ENCODE results near the gene MIS18A.

Gene MIS18A, protein sequence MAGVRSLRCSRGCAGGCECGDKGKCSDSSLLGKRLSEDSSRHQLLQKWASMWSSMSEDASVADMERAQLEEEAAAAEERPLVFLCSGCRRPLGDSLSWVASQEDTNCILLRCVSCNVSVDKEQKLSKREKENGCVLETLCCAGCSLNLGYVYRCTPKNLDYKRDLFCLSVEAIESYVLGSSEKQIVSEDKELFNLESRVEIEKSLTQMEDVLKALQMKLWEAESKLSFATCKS

DNA sequence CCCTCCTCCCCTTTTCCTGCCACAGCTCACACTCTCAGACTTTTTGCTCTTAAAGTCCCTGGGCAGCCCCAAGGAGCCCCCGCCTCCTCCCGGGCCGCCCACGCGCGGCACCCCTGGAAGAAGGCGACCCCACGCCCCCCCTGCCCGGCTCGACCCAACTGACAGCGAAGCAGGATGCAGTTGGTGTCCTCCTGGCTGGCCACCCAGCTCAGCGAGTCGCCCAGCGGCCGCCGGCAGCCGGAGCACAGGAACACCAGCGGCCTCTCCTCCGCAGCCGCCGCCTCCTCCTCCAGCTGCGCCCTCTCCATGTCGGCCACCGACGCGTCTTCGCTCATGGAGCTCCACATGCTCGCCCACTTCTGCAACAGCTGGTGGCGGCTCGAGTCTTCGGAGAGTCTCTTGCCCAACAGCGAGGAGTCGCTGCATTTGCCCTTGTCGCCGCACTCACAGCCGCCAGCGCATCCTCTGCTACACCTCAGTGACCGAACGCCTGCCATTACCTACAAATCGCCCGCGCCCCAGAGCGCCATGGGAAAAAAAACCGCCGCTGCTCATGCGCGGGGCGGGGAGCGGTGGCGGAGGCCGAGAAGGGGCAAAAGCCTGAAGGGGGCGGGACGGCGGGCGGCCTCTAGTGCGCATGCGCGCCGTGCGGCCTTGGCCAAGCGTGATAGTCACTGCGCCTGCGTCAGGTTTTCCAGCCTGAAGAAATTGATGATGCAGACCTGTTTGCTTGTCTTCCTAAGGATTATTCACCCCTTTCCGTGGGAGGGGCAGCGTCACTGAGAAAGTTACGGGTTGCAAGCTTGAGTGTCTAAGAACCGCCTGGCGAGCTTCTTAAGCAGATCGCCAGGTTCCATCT, at the start of gene MIS18A:
Gene MIS18A, minus strand, starts transcription at position 532 of the 859 bp plus-strand sequence. Its CDS starts 35 bp downstream, at position 497.
- TF ChIP-seq, protein P1, sequence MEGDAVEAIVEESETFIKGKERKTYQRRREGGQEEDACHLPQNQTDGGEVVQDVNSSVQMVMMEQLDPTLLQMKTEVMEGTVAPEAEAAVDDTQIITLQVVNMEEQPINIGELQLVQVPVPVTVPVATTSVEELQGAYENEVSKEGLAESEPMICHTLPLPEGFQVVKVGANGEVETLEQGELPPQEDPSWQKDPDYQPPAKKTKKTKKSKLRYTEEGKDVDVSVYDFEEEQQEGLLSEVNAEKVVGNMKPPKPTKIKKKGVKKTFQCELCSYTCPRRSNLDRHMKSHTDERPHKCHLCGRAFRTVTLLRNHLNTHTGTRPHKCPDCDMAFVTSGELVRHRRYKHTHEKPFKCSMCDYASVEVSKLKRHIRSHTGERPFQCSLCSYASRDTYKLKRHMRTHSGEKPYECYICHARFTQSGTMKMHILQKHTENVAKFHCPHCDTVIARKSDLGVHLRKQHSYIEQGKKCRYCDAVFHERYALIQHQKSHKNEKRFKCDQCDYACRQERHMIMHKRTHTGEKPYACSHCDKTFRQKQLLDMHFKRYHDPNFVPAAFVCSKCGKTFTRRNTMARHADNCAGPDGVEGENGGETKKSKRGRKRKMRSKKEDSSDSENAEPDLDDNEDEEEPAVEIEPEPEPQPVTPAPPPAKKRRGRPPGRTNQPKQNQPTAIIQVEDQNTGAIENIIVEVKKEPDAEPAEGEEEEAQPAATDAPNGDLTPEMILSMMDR (IDR thresholded peaks at IDR 0.05) = no peak
- H3K4me3 ChIP-seq = peak within 1 kb of the TSS; percentile 91
- peak within 1 kb of the TSS; percentile 52 to 77 for H3K27ac ChIP-seq
- peak; percentile 96 for DNase-seq (ENCODE audit: low spot score)

DNA sequence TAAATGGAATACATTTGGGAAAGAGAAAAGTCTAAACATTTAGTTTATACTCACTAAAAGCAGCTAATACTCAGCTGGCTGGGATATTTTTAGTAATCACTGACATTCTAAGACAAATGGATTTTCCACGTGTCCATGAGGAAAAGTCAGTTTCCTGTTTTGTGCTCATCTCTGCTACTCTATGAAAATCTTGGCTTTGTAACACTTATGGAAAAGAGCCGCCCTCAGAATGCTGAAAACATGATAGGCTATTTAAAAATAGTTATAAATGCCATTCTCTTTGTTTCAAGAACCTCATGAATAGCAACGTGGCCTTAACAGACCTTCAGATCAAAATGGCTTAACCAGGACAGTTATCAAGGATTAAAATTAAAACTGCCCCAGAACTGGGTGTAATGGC, 49.7 kb upstream of the MIS18A start:
- peak overlapping the region; percentile 20 to 38 for H3K27ac ChIP-seq
- DNase-seq (ENCODE audit: low spot score) = no peak
- no peak overlapping the region for H3K4me3 ChIP-seq

DNA sequence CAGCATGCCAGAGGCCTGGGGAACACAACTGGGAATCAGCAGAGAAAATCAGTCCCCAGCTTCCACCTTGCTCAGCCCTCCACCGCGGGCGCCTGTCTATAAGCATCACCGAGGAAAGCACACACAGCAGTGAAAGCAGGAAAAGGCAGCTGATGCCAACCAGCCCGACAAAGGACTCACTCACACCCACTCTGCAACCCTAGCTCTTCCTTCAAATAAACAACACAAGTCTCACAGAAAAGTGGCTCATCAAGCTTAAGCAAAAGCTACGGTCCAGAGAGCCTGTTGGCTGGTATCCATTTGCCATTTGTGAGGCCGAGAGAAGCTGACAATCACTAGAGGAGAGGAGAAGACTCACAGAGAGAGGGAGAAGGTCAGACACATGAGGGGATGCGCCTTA, 46.9 kb upstream of the MIS18A start:
- Histone ChIP-seq H3K4me3 (no peak overlapping the region), H3K27ac (no peak overlapping the region)
- TF ChIP-seq, protein P1 (IDR thresholded peaks at IDR 0.05) = no peak
- peak; percentile 28 for DNase-seq (ENCODE audit: low spot score)

More for the DNA sequence above, 49.7 kb upstream of the MIS18A start:
- TF ChIP-seq, protein P1 (IDR thresholded peaks at IDR 0.05) = no peak

DNA sequence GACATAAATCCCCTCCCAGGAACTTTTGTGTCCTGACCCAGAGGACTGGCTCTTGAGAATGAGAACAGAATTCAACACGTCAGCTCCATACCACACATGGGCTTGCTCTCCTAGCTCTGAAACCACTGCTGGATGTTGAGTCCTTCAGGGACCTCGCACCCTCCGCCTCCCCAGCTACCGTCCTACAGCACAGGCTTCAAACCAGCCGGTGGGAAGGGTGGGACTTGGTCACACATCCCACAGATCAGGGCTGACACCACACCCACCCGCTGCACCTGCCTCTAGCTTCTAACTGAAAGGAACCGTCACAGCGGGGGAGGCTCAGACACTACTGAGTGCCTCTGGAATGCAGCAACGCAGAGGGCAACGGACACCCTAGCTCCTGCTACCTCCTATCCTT, 43.8 kb upstream of the MIS18A start:
- Histone ChIP-seq H3K4me3 (no peak overlapping the region), H3K27ac (no peak overlapping the region)
- TF ChIP-seq, protein P1 (IDR thresholded peaks at IDR 0.05) = no peak
- peak; percentile 66 for DNase-seq (ENCODE audit: low spot score)

DNA sequence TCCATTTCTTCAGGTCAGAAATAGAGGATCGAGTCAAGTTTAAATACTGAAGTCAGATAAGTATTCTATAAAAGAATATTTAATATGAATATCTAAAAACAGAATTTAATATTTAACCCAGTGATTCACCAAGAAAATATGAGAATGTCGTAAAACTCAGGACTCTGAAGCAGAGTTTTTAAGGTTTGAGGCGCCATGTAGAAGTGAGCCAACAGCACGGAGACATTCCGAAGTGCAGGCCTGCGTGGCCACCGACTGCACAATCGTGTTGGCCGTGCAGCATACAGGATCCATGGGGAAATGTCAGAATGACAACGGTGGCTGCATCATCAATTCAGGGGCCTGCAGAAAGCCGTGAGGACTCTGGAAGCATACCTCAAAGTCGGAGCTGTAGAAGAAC, 43.3 kb upstream of the MIS18A start:
- peak; percentile 46 for DNase-seq (ENCODE audit: low spot score)
- TF ChIP-seq, protein P1 (IDR thresholded peaks at IDR 0.05) = no peak
- H3K27ac ChIP-seq = no peak overlapping the region
- H3K4me3 ChIP-seq = no peak overlapping the region

DNA sequence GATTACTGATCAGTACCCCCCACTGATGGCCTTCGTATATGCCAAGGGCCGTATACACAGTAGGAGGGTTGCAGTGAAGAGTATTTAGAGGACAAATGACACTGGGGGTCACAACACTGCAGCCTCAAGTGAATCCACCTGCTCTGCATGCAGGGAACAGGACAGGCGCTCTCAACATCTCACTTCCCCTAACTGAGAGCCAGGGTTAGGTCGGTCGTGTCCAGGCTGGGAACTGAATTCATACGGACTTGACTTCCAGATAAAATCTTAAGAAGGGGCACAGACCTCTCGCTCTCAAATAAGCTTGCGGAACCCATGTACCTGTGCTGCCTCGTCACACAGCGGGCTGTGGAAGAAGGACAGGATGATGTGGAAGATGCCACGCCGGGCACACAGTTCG, 42.6 kb upstream of the MIS18A start:
- DNase-seq (ENCODE audit: low spot score) = no peak
- TF ChIP-seq, protein P1 (IDR thresholded peaks at IDR 0.05) = no peak
- Histone ChIP-seq H3K4me3 (no peak overlapping the region), H3K27ac (no peak overlapping the region)

Measured in coronary artery (tissue), 2 donors.